Thoracic aorta (tissue), 2 donors: ENCODE results near the gene FGD5. TPM values are rescaled to one million over a fixed set of nuclear protein-coding genes. Genes with fewer than 3 reads are reported as not detected.
A peak's percentile ranks its signal among the peaks of the same experiment; 100 is the strongest.

Experiments used
- ATAC-seq: fragments of 150-250 bp; one replicate; pipeline ENCODE4 v1.8.0; 2017; ENCODE audit warnings: low read depth; ENCODE audit not compliant: insufficient number of reproducible peaks, low FRiP score
- DNase-seq: peaks from one replicate; pipeline ENCODE4 v3.0.0-alpha.2; 2020; ENCODE audit warnings: low spot score
- H3K27ac ChIP-seq, 2 donors: fragments of 200-600 bp; sonication (generic); 1 replicate in 1 of 2; 2 replicates in 1 of 2; pipeline ENCODE4 v1.5.1; 2016; ENCODE audit warnings: mild to moderate bottlenecking in 2 of 2, moderate library complexity in 2 of 2
- H3K27me3 ChIP-seq: fragments of 200-600 bp; sonication (generic); replicated peaks from 2 replicates; pipeline ENCODE4 v1.6.0; 2016; ENCODE audit warnings: mild to moderate bottlenecking; ENCODE audit not compliant: insufficient read depth
- H3K36me3 ChIP-seq: fragments of 200-600 bp; sonication (generic); one replicate; pipeline ENCODE4 v1.5.1; 2016
- H3K4me1 ChIP-seq, 2 donors: fragments of 200-600 bp; sonication (generic); 1 replicate in 1 of 2; 2 replicates in 1 of 2; pipeline versions ENCODE4 v1.5.1 to v1.6.0; 2016; ENCODE audit warnings: low read depth in 2 of 2, mild to moderate bottlenecking in 1 of 2; ENCODE audit not compliant: control insufficient read depth in 1 of 2
- H3K4me3 ChIP-seq: fragments of 200-600 bp; sonication (generic); 2 replicates; pipeline ENCODE4 v1.5.1; 2016; ENCODE audit warnings: mild to moderate bottlenecking
- H3K9me3 ChIP-seq: fragments of 200-600 bp; sonication (generic); 2 replicates; pipeline ENCODE4 v1.5.1; 2016
- total RNA-seq, 2 donors: library from RNA; depleted of rRNA; stranded (reverse); fragments of >200 nt; gene quantifications; one replicate each; pipeline versions ENCODE4 v1.1.0 to v1.2.3, GENCODE V29; 2016
- TF ChIP-seq, protein P1 (sequence below): fragments of 200-600 bp; sonication (generic); IDR thresholded peaks from one replicate; pipeline ENCODE4 v1.5.1; 2019; ENCODE audit warnings: antibody characterized with exemption

Gene FGD5
- total RNA-seq, 2 donors from 2014 or later: 15.4 to 21.4 TPM

DNA sequence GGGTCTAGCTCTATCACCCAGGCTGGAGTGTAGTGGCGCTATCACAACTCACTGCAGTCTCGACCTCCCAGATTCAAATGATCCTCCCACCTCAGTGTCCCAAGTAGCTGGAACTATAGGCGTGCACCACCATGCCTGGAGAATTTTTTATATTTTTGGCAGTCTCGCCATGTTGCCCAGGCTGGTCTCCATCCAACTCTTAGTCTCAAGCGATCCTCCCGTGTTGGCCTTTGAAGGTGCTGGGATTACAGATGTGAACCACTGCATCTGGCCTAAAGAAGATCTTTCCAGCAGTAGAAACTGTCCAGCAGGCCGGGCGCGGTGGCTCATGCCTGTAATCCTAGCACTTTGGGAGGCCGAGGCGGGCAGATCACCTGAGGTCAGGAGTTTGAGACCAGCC, 73.5 kb downstream of the FGD5 start:
- Histone ChIP-seq H3K4me3 (no peak overlapping the region), H3K36me3 (no peaks in the 10 kb centered on the region), H3K4me1 (no peaks in the 10 kb centered on the region), H3K9me3 (no peaks in the 10 kb centered on the region), H3K27me3 (no peaks in the 10 kb centered on the region), H3K27ac (no peak overlapping the region)
- ATAC-seq (no peak), DNase-seq (no peak)
- TF ChIP-seq, protein P1, sequence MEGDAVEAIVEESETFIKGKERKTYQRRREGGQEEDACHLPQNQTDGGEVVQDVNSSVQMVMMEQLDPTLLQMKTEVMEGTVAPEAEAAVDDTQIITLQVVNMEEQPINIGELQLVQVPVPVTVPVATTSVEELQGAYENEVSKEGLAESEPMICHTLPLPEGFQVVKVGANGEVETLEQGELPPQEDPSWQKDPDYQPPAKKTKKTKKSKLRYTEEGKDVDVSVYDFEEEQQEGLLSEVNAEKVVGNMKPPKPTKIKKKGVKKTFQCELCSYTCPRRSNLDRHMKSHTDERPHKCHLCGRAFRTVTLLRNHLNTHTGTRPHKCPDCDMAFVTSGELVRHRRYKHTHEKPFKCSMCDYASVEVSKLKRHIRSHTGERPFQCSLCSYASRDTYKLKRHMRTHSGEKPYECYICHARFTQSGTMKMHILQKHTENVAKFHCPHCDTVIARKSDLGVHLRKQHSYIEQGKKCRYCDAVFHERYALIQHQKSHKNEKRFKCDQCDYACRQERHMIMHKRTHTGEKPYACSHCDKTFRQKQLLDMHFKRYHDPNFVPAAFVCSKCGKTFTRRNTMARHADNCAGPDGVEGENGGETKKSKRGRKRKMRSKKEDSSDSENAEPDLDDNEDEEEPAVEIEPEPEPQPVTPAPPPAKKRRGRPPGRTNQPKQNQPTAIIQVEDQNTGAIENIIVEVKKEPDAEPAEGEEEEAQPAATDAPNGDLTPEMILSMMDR: no peak

DNA sequence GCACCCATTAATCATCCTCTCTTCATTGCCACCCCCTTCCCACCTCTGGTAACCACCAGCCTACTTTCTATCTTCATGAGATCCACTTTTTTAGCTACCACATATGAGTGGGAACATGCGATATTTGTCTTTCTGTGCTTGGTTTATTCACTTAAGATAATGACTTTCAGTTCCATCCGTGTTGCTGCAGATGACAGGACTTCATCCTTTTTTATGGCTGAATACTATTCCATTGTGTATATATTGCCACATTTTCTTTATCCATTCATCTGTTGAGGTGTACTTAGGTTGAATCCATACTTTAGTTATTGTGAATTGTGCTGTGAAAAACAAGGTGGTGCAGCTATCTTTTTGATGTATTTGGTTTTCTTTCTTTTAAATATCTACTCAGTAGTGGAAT, 75.3 kb downstream of the FGD5 start:
- TF ChIP-seq, protein P1: no peak
- no peak overlapping the region for H3K27ac ChIP-seq
- ATAC-seq: no peak

DNA sequence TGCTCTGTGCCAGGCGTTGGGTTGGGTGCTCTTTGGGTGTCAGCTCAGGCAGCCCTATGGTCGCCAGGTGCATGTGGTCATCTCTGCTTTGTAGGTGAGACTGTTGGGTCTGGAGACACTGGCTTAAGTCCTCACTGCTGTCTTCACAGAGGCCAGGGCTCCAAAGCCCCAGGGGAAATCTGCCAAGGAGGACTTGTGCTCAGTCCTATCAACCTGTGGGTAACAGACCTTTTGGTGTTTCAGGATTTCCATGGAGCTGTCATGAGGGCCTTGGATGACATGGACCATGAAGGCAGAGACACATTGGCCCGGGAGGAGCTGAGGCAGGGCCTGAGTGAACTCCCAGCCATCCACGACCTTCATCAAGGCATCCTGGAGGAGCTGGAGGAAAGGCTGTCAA, 78.5 kb downstream of the FGD5 start:
- Histone ChIP-seq H3K4me1 (no peaks in the 10 kb centered on the region), H3K9me3 (no peaks in the 10 kb centered on the region), H3K4me3 (no peak overlapping the region), H3K36me3 (no peaks in the 10 kb centered on the region), H3K27me3 (no peaks in the 10 kb centered on the region), H3K27ac (no peak overlapping the region)
- DNase-seq (no peak), ATAC-seq (no peak)
- TF ChIP-seq, protein P1: no peak

More for the DNA sequence above, 75.3 kb downstream of the FGD5 start:
- Histone ChIP-seq H3K4me1 (no peaks in the 10 kb centered on the region), H3K36me3 (no peaks in the 10 kb centered on the region), H3K4me3 (no peak overlapping the region), H3K27me3 (no peaks in the 10 kb centered on the region), H3K9me3 (no peaks in the 10 kb centered on the region)
- DNase-seq: no peak

DNA sequence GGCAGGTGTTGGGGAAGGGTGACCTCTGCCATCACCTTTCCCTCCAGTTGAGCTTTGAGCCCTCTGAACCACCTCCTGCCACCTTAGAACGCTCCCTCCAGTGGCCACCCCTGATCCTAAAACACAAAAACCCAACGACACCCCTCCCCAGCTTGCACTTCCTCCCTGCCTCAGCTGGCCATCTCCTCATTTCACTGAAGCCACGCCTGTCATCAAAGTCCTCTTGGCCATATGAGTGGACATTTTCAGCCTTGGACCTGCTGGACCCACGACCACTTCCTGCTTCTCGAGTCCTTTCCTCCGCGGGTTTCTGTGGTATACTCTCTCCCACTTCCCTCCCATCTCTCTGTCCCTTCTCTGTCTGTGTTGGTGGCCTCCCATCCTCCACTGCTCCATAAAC, 80.2 kb downstream of the FGD5 start:
- Histone ChIP-seq H3K27me3 (no peaks in the 10 kb centered on the region), H3K4me3 (no peak overlapping the region), H3K9me3 (no peaks in the 10 kb centered on the region), H3K27ac (no peak overlapping the region), H3K36me3 (no peaks in the 10 kb centered on the region), H3K4me1 (no peaks in the 10 kb centered on the region)
- DNase-seq (no peak), ATAC-seq (peak; percentile 56)
- TF ChIP-seq, protein P1: no peak

DNA sequence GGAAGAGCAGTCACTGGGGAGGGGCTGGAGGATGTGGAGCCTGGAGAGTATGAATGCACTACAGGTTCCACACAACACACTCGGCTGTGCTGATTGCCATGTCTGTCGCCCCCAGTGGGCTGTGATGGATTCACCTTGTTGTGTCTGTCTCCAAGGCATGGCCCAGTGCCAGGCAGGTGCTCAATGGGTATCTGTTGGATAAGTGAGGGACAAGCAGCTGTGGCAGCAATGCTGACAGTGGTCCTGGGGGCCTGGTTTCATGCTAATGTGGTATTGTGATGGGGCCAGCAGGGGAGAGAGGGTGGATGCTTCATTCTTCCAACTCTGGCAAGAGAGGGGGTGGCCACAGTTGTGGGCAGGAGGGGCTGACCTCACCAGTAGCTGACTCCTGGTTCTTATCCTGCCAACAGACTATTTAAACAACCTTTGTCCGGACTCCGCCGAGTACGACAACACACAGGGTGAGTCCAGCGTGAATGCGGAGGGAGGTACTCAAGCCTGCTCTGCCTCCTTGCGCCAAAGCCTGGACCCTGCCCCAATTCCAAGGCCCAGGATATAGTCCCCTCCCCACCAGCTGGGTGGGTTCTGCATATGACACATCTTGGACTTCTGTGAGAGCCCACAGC, 81.3 kb downstream of the FGD5 start:
- H3K9me3 ChIP-seq: no peaks in the 10 kb centered on the region
- no peaks in the 10 kb centered on the region for H3K36me3 ChIP-seq
- TF ChIP-seq, protein P1: no peak
- no peaks in the 10 kb centered on the region for H3K4me1 ChIP-seq
- ATAC-seq (no peak), DNase-seq (no peak)
- no peaks in the 10 kb centered on the region for H3K27me3 ChIP-seq
- no peak overlapping the region for H3K4me3 ChIP-seq
- no peak overlapping the region for H3K27ac ChIP-seq
